Suprapubic skin (tissue), 4 donors: ENCODE results near the gene RBM38.

Experiments
- EP300 ChIP-seq: sonication (generic); formaldehyde crosslinking; IDR thresholded peaks from one replicate; pipeline ENCODE4 v1.6.1; 2017; ENCODE audit warnings: antibody characterized with exemption
- POLR2AphosphoS5 ChIP-seq, 3 donors: sonication (generic); formaldehyde crosslinking; IDR thresholded peaks; one replicate each; pipeline ENCODE4 v1.6.1; 2017; ENCODE audit warnings: antibody characterized with exemption in 3 of 3

- TF ChIP-seq EP300: no peak
- TF ChIP-seq POLR2AphosphoS5 (IDR thresholded peaks at IDR 0.05): no peak
These were observed 9.1 kb downstream of the RBM38 start for GRCh38 chr20:57400231-57400701.
